H1 (cell line): Measurements from ENCODE around the gene BSCL2. TPM values are rescaled to one million over a fixed set of nuclear protein-coding genes. Genes with fewer than 3 reads are reported as not detected.

Experiments
- ASH2L ChIP-seq: fragments of 200-600, 300-600 bp; sonication (generic); IDR thresholded peaks from one replicate; pipeline ENCODE4 v1.7.1; 2017; ENCODE audit warnings: low read length
- BCL11A ChIP-seq, 2 experiments: IDR thresholded peaks; one replicate each; pipeline ENCODE4 v1.6.1; 2011; ENCODE audit warnings: low read depth in 2 of 2, low read length in 2 of 2, mild to moderate bottlenecking in 2 of 2
- FOSL1 ChIP-seq: IDR thresholded peaks from 2 replicates; pipeline ENCODE4 v1.6.1; 2011; ENCODE audit warnings: mild to moderate bottlenecking, low read depth, low read length, moderate library complexity; ENCODE audit not compliant: insufficient read depth
- MAFK ChIP-seq: IDR thresholded peaks from 2 replicates; pipeline ENCODE4 v1.6.1; 2012; ENCODE audit warnings: low read depth, mild to moderate bottlenecking, improper control_type of control experiment, low read length
- RAD21 ChIP-seq, 2 experiments: IDR thresholded peaks in 1 of 2; conservative IDR thresholded peaks in 1 of 2; 2 replicates each; pipeline ENCODE4 v1.6.1; 2011; ENCODE audit warnings: low read depth in 2 of 2, low read length in 2 of 2, improper control_type of control experiment in 1 of 2, inconsistent platforms in 1 of 2, mild to moderate bottlenecking in 1 of 2, moderate library complexity in 1 of 2
- SP1 ChIP-seq: IDR thresholded peaks from 2 replicates; pipeline ENCODE4 v1.6.1; 2011; ENCODE audit warnings: low read depth, low read length
- ZNF274 ChIP-seq: IDR thresholded peaks from 2 replicates; pipeline ENCODE4 v1.7.0; 2012; ENCODE audit warnings: low read length, borderline replicate concordance; ENCODE audit errors: extremely low read depth
- polyA plus RNA-seq, 7 experiments: library from polyadenylated mRNA; depleted of rRNA in 3 of 7; stranded (reverse) in 5 of 7; unstranded in 2 of 7; fragments of >200 nt in 5 of 7; fragments of 200-250 nt in 2 of 7; gene quantifications; 1 replicate in 5 of 7; 2 replicates in 1 of 7; 4 replicates in 1 of 7; pipeline versions ENCODE4 v1.2.1 to v1.2.3, GENCODE V29; 2011 to 2013; ENCODE audit warnings: missing spikeins in 2 of 7, mixed read lengths in 2 of 7
- total RNA-seq: library from RNA; stranded (reverse); fragmentation: NEBNext Ultra II Directional; extraction: Animal tissue kit (Norgen Biotek cat#: 25700); gene quantifications from 2 replicates; pipeline ENCODE4 v1.2.1, GENCODE V29; 2021
- TF ChIP-seq, protein P1 (sequence below): fragments of 300-600 bp; sonication (generic); IDR thresholded peaks from 2 replicates; pipeline ENCODE4 v1.7.1; 2012; ENCODE audit warnings: low read length, moderate library complexity, mild to moderate bottlenecking, inconsistent platforms; ENCODE audit not compliant: insufficient replicate concordance
- TF ChIP-seq, protein P2 (sequence below), 3 experiments: IDR thresholded peaks; 1 replicate in 2 of 3; 2 replicates in 1 of 3; pipeline versions ENCODE4 v1.5.1 to v1.6.1; 2011; ENCODE audit warnings: low read length in 3 of 3, mild to moderate bottlenecking in 3 of 3, inconsistent platforms in 2 of 3, low read depth in 1 of 3, moderate library complexity in 1 of 3; ENCODE audit not compliant: insufficient read depth in 1 of 3; ENCODE audit errors: control extremely low read depth in 1 of 3

Gene BSCL2
- total and polyA plus RNA-seq, 2 of the 8 experiments (the other 6 are each of a cell fraction or from before 2014, with no cell fraction given) = 59.5 to 264 TPM

DNA sequence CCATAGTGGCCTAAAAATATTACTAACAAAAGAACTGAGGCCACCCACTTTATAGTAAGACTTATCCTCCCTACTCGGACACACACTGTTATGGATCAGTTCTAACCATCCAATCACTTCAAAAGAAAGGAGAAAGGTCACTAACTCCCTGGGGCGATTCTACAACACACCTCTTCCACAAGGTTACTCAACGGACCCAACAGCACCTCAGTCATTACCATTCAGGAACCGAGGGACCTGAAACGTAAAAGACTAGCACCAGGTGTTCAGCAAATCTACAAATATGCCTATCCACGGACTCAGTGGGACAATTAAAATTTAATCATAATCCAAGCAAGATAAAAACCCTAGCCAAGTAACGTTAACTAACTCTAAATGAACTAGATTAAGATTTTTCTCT, 18.4 kb upstream of the BSCL2 start (continued):
- TF ChIP-seq, protein P1, sequence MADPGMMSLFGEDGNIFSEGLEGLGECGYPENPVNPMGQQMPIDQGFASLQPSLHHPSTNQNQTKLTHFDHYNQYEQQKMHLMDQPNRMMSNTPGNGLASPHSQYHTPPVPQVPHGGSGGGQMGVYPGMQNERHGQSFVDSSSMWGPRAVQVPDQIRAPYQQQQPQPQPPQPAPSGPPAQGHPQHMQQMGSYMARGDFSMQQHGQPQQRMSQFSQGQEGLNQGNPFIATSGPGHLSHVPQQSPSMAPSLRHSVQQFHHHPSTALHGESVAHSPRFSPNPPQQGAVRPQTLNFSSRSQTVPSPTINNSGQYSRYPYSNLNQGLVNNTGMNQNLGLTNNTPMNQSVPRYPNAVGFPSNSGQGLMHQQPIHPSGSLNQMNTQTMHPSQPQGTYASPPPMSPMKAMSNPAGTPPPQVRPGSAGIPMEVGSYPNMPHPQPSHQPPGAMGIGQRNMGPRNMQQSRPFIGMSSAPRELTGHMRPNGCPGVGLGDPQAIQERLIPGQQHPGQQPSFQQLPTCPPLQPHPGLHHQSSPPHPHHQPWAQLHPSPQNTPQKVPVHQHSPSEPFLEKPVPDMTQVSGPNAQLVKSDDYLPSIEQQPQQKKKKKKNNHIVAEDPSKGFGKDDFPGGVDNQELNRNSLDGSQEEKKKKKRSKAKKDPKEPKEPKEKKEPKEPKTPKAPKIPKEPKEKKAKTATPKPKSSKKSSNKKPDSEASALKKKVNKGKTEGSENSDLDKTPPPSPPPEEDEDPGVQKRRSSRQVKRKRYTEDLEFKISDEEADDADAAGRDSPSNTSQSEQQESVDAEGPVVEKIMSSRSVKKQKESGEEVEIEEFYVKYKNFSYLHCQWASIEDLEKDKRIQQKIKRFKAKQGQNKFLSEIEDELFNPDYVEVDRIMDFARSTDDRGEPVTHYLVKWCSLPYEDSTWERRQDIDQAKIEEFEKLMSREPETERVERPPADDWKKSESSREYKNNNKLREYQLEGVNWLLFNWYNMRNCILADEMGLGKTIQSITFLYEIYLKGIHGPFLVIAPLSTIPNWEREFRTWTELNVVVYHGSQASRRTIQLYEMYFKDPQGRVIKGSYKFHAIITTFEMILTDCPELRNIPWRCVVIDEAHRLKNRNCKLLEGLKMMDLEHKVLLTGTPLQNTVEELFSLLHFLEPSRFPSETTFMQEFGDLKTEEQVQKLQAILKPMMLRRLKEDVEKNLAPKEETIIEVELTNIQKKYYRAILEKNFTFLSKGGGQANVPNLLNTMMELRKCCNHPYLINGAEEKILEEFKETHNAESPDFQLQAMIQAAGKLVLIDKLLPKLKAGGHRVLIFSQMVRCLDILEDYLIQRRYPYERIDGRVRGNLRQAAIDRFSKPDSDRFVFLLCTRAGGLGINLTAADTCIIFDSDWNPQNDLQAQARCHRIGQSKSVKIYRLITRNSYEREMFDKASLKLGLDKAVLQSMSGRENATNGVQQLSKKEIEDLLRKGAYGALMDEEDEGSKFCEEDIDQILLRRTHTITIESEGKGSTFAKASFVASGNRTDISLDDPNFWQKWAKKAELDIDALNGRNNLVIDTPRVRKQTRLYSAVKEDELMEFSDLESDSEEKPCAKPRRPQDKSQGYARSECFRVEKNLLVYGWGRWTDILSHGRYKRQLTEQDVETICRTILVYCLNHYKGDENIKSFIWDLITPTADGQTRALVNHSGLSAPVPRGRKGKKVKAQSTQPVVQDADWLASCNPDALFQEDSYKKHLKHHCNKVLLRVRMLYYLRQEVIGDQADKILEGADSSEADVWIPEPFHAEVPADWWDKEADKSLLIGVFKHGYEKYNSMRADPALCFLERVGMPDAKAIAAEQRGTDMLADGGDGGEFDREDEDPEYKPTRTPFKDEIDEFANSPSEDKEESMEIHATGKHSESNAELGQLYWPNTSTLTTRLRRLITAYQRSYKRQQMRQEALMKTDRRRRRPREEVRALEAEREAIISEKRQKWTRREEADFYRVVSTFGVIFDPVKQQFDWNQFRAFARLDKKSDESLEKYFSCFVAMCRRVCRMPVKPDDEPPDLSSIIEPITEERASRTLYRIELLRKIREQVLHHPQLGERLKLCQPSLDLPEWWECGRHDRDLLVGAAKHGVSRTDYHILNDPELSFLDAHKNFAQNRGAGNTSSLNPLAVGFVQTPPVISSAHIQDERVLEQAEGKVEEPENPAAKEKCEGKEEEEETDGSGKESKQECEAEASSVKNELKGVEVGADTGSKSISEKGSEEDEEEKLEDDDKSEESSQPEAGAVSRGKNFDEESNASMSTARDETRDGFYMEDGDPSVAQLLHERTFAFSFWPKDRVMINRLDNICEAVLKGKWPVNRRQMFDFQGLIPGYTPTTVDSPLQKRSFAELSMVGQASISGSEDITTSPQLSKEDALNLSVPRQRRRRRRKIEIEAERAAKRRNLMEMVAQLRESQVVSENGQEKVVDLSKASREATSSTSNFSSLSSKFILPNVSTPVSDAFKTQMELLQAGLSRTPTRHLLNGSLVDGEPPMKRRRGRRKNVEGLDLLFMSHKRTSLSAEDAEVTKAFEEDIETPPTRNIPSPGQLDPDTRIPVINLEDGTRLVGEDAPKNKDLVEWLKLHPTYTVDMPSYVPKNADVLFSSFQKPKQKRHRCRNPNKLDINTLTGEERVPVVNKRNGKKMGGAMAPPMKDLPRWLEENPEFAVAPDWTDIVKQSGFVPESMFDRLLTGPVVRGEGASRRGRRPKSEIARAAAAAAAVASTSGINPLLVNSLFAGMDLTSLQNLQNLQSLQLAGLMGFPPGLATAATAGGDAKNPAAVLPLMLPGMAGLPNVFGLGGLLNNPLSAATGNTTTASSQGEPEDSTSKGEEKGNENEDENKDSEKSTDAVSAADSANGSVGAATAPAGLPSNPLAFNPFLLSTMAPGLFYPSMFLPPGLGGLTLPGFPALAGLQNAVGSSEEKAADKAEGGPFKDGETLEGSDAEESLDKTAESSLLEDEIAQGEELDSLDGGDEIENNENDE = no peak
- TF ChIP-seq ZNF274 (no peak), MAFK (no peak), RAD21 (IDR thresholded peaks at IDR 0.05 in 1 of 2, conservative IDR thresholded peaks at IDR 0.05 in 1 of 2; ENCODE audit: low read depth in 2 of 2, low read length in 2 of 2) (no peak), BCL11A (IDR thresholded peaks at IDR 0.05; ENCODE audit: low read depth in 2 of 2, low read length in 2 of 2) (no peak), FOSL1 (no peak), ASH2L (no peak), SP1 (no peak)
- TF ChIP-seq, protein P2, sequence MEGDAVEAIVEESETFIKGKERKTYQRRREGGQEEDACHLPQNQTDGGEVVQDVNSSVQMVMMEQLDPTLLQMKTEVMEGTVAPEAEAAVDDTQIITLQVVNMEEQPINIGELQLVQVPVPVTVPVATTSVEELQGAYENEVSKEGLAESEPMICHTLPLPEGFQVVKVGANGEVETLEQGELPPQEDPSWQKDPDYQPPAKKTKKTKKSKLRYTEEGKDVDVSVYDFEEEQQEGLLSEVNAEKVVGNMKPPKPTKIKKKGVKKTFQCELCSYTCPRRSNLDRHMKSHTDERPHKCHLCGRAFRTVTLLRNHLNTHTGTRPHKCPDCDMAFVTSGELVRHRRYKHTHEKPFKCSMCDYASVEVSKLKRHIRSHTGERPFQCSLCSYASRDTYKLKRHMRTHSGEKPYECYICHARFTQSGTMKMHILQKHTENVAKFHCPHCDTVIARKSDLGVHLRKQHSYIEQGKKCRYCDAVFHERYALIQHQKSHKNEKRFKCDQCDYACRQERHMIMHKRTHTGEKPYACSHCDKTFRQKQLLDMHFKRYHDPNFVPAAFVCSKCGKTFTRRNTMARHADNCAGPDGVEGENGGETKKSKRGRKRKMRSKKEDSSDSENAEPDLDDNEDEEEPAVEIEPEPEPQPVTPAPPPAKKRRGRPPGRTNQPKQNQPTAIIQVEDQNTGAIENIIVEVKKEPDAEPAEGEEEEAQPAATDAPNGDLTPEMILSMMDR (IDR thresholded peaks at IDR 0.05; ENCODE audit: control extremely low read depth in 1 of 3, insufficient read depth in 1 of 3, low read depth in 1 of 3, low read length in 3 of 3) = no peak
